Activated T-cell treated with anti-CD3 and anti-CD28 coated beads, Interleukin-2, amount 50 U/mL, for 24 hours (primary cell): ENCODE results near the gene NTHL1.
A peak's percentile ranks its signal among the peaks of the same experiment; 100 is the strongest.

Experiments
- DNase-seq: peaks from one replicate; pipeline ENCODE4 v3.0.0-alpha.2; 2020
- H3K27ac Mint-ChIP-seq: 2 replicates; pipeline ENCODE4 v1.8.0; 2020; ENCODE audit warnings: mild to moderate bottlenecking, mixed read lengths
- H3K27me3 Mint-ChIP-seq: 2 replicates; pipeline ENCODE4 v1.8.0; 2020; ENCODE audit warnings: mixed read lengths
- H3K36me3 Mint-ChIP-seq: 2 replicates; pipeline ENCODE4 v1.8.0; 2020; ENCODE audit warnings: low read depth, mixed read lengths
- H3K4me1 Mint-ChIP-seq: 2 replicates; pipeline ENCODE4 v1.8.0; 2020; ENCODE audit warnings: low read depth, mixed read lengths
- H3K4me3 Mint-ChIP-seq: 2 replicates; pipeline ENCODE4 v1.8.0; 2020; ENCODE audit warnings: mild to moderate bottlenecking, moderate library complexity, mixed read lengths
- H3K9me3 Mint-ChIP-seq: 2 replicates; pipeline ENCODE4 v1.8.0; 2020; ENCODE audit warnings: mixed read lengths

NTHL1 gene

GRCh38 chr16:2009164-2009711, 38.4 kb downstream of the NTHL1 start:
- peaks cover 50% of the 10 kb centered on the region for H3K4me1 Mint-ChIP-seq
- peak; percentile 60 for DNase-seq
- peaks cover 54% of the 10 kb centered on the region for H3K36me3 Mint-ChIP-seq
- H3K27me3 Mint-ChIP-seq = no peaks in the 10 kb centered on the region
- H3K4me3 Mint-ChIP-seq = peak overlapping the region; percentile 90
- peak overlapping the region; percentile 93 for H3K27ac Mint-ChIP-seq
- H3K9me3 Mint-ChIP-seq = no peaks in the 10 kb centered on the region

- DNase-seq = peak; percentile 62
- Mint-ChIP-seq H3K9me3 (no peaks in the 10 kb centered on the region), H3K27me3 (no peaks in the 10 kb centered on the region), H3K27ac (peak overlapping the region; percentile 93), H3K4me1 (peaks cover 54% of the 10 kb centered on the region), H3K4me3 (peak overlapping the region; percentile 90), H3K36me3 (peaks cover 55% of the 10 kb centered on the region)
These were observed 38.9 kb downstream of the NTHL1 start for GRCh38 chr16:2008631-2009163.

- H3K4me1 Mint-ChIP-seq = peaks cover 54% of the 10 kb centered on the region
- DNase-seq = no peak
- H3K27ac Mint-ChIP-seq = peak overlapping the region; percentile 93
These were observed 39.6 kb downstream of the NTHL1 start for GRCh38 chr16:2008009-2008526.

DNA sequence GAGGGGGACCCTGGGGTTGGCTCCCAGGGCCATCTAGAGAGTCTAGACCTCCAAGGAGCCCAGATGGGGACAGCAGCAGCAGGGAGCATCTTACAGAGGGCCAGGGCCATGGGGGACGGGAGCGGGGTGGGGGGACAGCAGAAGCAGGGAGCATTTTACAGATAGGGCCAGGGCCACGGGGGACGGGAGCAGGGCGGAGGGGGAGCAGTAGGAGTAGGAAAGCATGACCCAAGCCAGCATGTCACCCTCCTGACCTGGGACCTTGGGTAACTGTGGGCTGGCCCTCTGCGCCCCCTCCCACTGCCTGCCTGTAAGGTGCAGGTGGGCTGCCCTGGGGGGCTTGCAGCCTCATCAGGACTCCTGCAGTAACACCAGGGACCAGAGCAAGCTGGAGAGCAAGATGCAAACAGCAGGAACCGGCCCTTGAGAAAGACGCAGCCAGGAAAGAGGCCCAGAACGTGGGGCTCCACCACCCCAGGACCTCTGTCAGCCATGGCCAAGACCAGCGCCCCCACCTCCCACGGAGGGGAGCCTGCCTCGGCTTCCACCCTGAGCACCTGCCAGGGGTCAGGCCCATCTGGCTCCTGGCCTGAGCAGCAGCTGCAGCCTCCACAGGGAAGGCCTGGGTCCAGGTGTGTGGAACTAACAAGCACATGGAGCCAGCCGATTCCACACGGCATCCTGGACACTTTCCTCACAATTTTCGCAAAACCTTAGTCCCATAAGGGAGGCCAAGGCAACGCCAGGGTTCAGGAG, 40.4 kb downstream of the NTHL1 start:
- Mint-ChIP-seq H3K4me1 (peaks cover 54% of the 10 kb centered on the region), H3K27ac (peak overlapping the region; percentile 93)

More at GRCh38 chr16:2008009-2008526, 39.6 kb downstream of the NTHL1 start:
- peaks cover 60% of the 10 kb centered on the region for H3K36me3 Mint-ChIP-seq
- H3K27me3 Mint-ChIP-seq = no peaks in the 10 kb centered on the region
- peak overlapping the region; percentile 90 for H3K4me3 Mint-ChIP-seq
- H3K9me3 Mint-ChIP-seq = no peaks in the 10 kb centered on the region

GRCh38 chr16:2006317-2006716, 41.3 kb downstream of the NTHL1 start:
- Mint-ChIP-seq H3K4me1 (peaks cover 52% of the 10 kb centered on the region), H3K9me3 (no peaks in the 10 kb centered on the region), H3K27ac (peak overlapping the region; percentile 81), H3K36me3 (peaks cover 73% of the 10 kb centered on the region), H3K27me3 (no peaks in the 10 kb centered on the region), H3K4me3 (peak overlapping the region; percentile 54)
- no peak for DNase-seq

More for the DNA sequence above, 40.4 kb downstream of the NTHL1 start:
- Mint-ChIP-seq H3K27me3 (no peaks in the 10 kb centered on the region), H3K4me3 (peak overlapping the region; percentile 90), H3K9me3 (no peaks in the 10 kb centered on the region), H3K36me3 (peaks cover 65% of the 10 kb centered on the region)
- DNase-seq = no peak

- peak overlapping the region; percentile 54 for H3K4me3 Mint-ChIP-seq
- DNase-seq = no peak
- H3K27ac Mint-ChIP-seq = peak overlapping the region; percentile 44
- H3K9me3 Mint-ChIP-seq = no peaks in the 10 kb centered on the region
- peaks cover 80% of the 10 kb centered on the region for H3K36me3 Mint-ChIP-seq
- no peaks in the 10 kb centered on the region for H3K27me3 Mint-ChIP-seq
- H3K4me1 Mint-ChIP-seq = peaks cover 52% of the 10 kb centered on the region
These were observed 42.0 kb downstream of the NTHL1 start for GRCh38 chr16:2005646-2006045.

DNA sequence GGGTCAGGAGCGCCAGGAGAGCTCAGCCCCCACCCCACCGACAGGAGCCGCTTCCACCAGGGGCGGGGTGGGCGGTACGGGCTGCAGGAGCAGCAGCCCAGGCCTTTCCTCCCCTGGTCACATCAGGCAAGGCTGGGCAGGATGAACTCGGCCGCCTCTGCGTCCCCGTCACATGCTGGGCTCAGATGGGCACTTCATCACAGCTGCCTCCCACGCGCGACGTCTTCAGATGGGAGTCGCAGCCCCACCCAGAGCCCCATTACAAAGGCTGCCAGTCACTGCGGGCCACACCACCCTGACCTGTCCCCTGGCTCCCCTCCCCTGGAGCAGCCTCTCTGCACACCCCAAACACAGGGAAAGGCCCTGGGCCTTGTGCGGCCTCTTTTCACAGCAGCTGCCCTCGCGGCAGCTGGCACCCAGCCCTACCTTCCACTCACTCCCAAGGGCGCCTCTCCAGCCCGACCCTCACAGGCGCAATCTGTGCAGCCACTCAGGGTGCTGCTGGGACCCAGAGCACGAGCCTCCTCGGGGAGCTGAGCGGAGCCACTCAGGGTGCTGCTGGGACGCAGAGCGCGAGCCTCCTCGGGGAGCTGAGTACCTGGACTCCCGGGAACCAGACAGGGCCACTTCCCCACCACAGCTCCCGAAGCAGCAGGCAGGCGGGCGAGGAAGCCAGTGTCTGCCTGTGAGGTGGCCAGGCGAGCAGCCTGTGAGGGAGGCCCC, 42.7 kb downstream of the NTHL1 start:
- no peak overlapping the region for H3K27ac Mint-ChIP-seq
- DNase-seq = no peak
- H3K4me1 Mint-ChIP-seq = peaks cover 47% of the 10 kb centered on the region
- peaks cover 81% of the 10 kb centered on the region for H3K36me3 Mint-ChIP-seq
- no peaks in the 10 kb centered on the region for H3K27me3 Mint-ChIP-seq
- H3K9me3 Mint-ChIP-seq = no peaks in the 10 kb centered on the region
- no peak overlapping the region for H3K4me3 Mint-ChIP-seq

DNA sequence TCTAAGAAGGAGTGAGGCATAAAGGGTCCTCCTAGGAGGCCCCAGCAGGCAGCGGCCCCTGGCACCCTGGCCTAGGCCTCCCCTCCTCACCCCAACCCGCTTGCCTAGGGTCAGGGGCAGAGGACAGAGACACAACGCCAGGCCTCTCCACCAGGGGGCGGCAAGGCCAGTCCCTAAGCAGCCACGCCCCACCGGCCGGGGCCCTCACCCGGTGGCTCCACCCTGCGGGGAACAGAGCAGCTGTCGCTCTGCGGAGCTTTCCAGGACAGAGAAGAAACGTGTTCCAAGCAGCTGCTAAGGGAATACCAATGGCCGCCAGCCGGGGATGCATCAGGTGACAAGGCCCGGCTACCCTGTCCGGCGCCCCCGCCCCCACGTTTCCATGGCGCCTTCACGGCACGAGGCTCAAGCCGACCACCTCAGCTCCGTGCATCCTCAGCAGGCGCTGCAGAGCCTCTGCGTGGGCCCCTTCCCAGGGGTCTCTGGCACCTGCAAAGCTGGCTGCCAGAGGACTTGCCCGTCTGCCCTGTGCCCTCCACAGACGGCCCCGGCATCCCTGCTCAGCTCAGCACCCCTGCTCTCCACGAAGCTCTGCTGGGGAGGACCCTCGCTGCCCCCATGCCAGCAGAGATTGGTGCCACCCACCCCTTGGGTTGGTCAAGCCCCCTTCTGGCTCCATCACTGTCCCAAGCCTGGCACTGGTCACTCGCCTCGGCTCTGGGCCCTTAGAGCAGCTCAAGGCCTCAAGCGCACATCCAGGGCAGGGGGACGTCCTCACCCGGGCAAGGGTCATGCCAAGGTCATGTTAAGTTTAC, 43.6 kb downstream of the NTHL1 start:
- Mint-ChIP-seq H3K4me1 (peaks cover 47% of the 10 kb centered on the region), H3K4me3 (no peak overlapping the region)

GRCh38 chr16:2003231-2003826, 44.3 kb downstream of the NTHL1 start:
- H3K36me3 Mint-ChIP-seq = peaks cover 86% of the 10 kb centered on the region

More for the DNA sequence above, 43.6 kb downstream of the NTHL1 start:
- Mint-ChIP-seq H3K27ac (peak overlapping the region; percentile 26), H3K36me3 (peaks cover 86% of the 10 kb centered on the region), H3K27me3 (no peaks in the 10 kb centered on the region), H3K9me3 (no peaks in the 10 kb centered on the region)
- peak; percentile 91 for DNase-seq

GRCh38 chr16:2002406-2003230, 45.0 kb downstream of the NTHL1 start:
- peaks cover 36% of the 10 kb centered on the region for H3K4me1 Mint-ChIP-seq
- H3K27ac Mint-ChIP-seq = peak overlapping the region; percentile 50
- H3K27me3 Mint-ChIP-seq = no peaks in the 10 kb centered on the region
- peaks cover 86% of the 10 kb centered on the region for H3K36me3 Mint-ChIP-seq
- no peak for DNase-seq
- H3K4me3 Mint-ChIP-seq = no peak overlapping the region
- no peaks in the 10 kb centered on the region for H3K9me3 Mint-ChIP-seq

More at GRCh38 chr16:2003231-2003826, 44.3 kb downstream of the NTHL1 start:
- H3K4me1 Mint-ChIP-seq = peaks cover 42% of the 10 kb centered on the region
- DNase-seq = no peak
- no peak overlapping the region for H3K27ac Mint-ChIP-seq
- no peaks in the 10 kb centered on the region for H3K9me3 Mint-ChIP-seq
- H3K27me3 Mint-ChIP-seq = no peaks in the 10 kb centered on the region
- no peak overlapping the region for H3K4me3 Mint-ChIP-seq

- Mint-ChIP-seq H3K27ac (peak overlapping the region; percentile 47), H3K36me3 (peaks cover 86% of the 10 kb centered on the region), H3K4me3 (no peak overlapping the region), H3K9me3 (no peaks in the 10 kb centered on the region), H3K4me1 (peaks cover 31% of the 10 kb centered on the region), H3K27me3 (no peaks in the 10 kb centered on the region)
- no peak for DNase-seq
These were observed 45.9 kb downstream of the NTHL1 start for GRCh38 chr16:2001456-2002355.

GRCh38 chr16:2001035-2001434, 46.6 kb downstream of the NTHL1 start:
- no peak for DNase-seq
- no peaks in the 10 kb centered on the region for H3K9me3 Mint-ChIP-seq
- no peak overlapping the region for H3K27ac Mint-ChIP-seq
- peaks cover 86% of the 10 kb centered on the region for H3K36me3 Mint-ChIP-seq
- peaks cover 31% of the 10 kb centered on the region for H3K4me1 Mint-ChIP-seq
- no peaks in the 10 kb centered on the region for H3K27me3 Mint-ChIP-seq
- no peak overlapping the region for H3K4me3 Mint-ChIP-seq
